H7 (cell line): Measurements from ENCODE around the gene ERVK3-1. TPM values are rescaled to one million over a fixed set of nuclear protein-coding genes. Genes with fewer than 3 reads are reported as not detected.
"Not testable (repeated sequence)": the region's sequence is repeated elsewhere in the genome, so short reads cannot be mapped to it uniquely, and the experiment has no call there.

Experiments used
- DNase-seq: peaks from one replicate; pipeline ENCODE4 v3.0.0; 2012
- H3K27me3 ChIP-seq: 2 replicates; pipeline ENCODE4 v1.6.0; 2011; ENCODE audit warnings: mild to moderate bottlenecking, low read length; ENCODE audit not compliant: control insufficient read depth, insufficient read depth
- H3K36me3 ChIP-seq: replicated peaks from 2 replicates; pipeline ENCODE4 v1.5.1; 2011; ENCODE audit warnings: low read length; ENCODE audit not compliant: control insufficient read depth, insufficient read depth
- H3K4me3 ChIP-seq: 2 replicates; pipeline ENCODE4 v1.5.1; 2011; ENCODE audit warnings: low read depth, mild to moderate bottlenecking, control low read depth, low read length, moderate library complexity; ENCODE audit not compliant: insufficient read depth
- total RNA-seq: library from RNA; depleted of rRNA; stranded (reverse); fragments of >200 nt; shearing (Covaris generic); gene quantifications from 2 replicates; pipeline ENCODE4 v1.2.3, GENCODE V29; 2014

The ERVK3-1 gene
- total RNA-seq, 1 experiment from 2014 or later = 21.7 TPM

DNA sequence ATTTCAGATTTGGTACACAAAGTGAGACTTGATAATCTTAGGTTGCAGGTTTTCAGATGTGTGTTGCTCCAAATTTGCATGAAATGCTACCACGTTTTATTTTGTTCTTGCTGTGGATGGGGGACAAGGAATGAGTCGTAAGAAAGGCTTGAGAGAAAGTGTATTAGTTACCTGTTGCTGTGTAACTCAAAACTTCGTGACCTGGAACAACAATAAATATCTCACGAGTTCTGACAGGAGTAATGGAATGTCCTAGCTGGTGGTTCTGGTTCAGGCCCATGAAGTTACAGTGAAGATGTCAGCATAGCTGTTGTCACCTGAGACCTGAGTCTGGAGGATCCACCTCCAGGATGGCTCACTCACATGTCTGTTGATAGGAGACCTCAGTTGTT, 25.3 kb upstream of the ERVK3-1 start:
- peak overlapping the region; percentile 96; the same call in 1 of the 2 replicates for H3K4me3 ChIP-seq
- DNase-seq = no peak
- peaks cover 3% of the 10 kb centered on the region; the same call in 1 of the 2 replicates for H3K36me3 ChIP-seq
- no peaks in the 10 kb centered on the region for H3K27me3 ChIP-seq

- Histone ChIP-seq H3K27me3 (no peaks in the 10 kb centered on the region), H3K4me3 (no peak overlapping the region), H3K36me3 (peaks cover 33% of the 10 kb centered on the region)
- no peak for DNase-seq
Measured at GRCh38 chr19:58284199-58284598, 21.0 kb upstream of the ERVK3-1 start.

DNA sequence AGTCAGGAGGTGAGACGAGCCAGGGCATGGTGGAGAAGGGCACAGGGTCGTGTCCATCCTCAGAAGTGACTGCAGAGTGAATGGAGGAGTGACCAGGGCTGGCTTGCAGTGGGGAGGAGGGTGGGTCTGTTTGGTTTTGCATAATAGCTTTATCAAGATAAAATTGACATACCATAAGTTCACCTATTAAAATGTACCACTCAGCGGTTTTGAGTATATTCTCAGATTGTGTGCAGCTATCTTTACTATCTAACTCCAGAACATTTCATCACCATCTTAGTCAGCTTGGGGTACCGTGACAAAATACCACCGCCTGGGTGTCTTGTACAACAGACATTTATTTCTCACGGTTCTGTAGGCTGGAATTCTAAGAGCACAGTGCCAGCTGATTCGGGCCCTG, 13.2 kb upstream of the ERVK3-1 start:
- no peak overlapping the region for H3K4me3 ChIP-seq
- no peaks in the 10 kb centered on the region for H3K27me3 ChIP-seq
- no peak for DNase-seq
- peaks cover 46% of the 10 kb centered on the region for H3K36me3 ChIP-seq

DNA sequence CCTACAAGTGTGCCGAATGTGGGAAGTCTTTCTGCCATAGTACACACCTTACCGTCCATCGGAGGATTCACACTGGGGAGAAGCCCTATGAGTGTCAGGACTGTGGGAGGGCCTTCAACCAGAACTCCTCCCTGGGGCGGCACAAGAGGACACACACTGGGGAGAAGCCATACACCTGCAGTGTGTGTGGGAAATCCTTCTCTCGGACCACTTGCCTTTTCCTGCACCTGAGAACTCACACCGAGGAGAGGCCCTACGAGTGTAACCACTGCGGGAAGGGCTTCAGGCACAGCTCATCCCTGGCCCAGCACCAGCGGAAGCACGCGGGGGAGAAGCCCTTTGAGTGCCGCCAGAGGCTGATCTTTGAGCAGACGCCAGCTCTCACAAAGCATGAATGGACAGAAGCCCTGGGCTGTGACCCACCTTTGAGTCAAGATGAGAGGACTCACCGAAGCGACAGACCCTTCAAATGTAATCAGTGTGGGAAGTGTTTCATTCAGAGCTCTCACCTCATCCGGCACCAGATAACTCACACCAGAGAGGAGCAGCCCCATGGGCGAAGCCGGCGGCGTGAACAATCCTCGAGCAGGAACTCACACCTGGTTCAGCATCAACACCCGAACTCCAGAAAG, 10.3 kb upstream of the ERVK3-1 start:
- H3K27me3 ChIP-seq = no peaks in the 10 kb centered on the region
- H3K36me3 ChIP-seq = peaks cover 39% of the 10 kb centered on the region
- H3K4me3 ChIP-seq = no peak overlapping the region
- DNase-seq = no peak

DNA sequence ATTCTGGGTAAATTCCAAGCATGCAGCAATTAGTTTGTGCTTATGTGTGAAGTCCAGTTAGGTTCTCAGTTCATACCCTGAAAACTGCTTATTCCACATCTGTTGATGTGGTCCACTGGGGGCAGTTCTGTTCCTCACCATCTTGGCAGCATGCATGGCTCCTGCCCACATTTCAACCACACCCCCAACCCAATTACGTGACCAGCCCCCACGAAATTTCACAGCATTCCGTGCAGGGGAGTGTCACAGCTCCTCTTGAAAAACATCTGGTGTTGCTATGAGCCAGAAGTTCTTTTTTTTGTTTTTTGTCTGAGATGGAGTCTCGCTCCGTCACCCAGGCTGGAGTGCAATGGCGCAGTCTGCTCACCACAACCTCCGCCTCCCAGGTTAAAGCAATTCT, 9.1 kb upstream of the ERVK3-1 start:
- Histone ChIP-seq H3K4me3 (no peak overlapping the region), H3K27me3 (no peaks in the 10 kb centered on the region), H3K36me3 (peaks cover 41% of the 10 kb centered on the region)
- DNase-seq = no peak

DNA sequence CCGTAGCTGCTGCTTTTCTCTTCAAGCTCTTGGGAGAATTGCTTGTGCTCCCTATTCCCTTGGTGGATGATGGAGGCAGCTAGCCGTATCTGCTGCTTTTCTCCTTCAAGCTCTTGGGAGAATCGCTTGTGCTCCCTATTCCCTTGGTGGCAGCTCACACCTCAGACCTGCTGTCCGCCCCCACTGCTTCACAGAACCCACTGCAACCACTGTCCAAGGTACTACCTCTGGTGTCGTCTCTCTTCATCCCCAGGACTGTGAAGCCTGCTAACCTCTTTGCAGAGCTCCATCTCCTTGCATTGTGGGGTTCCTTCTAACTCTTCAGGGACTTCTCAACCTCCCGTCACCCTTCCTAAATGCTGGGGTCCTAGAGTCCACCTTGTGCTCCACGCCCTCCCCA, 4.6 kb upstream of the ERVK3-1 start:
- Histone ChIP-seq H3K4me3 (no peak overlapping the region), H3K27me3 (no peaks in the 10 kb centered on the region), H3K36me3 (peaks cover 15% of the 10 kb centered on the region)
- no peak for DNase-seq

- peaks cover 13% of the 10 kb centered on the region for H3K36me3 ChIP-seq
- DNase-seq = peak; percentile 57
- no peak overlapping the region for H3K4me3 ChIP-seq
- H3K27me3 ChIP-seq = no peaks in the 10 kb centered on the region
Measured at GRCh38 chr19:58304255-58304654, 922 bp upstream of the ERVK3-1 start.

DNA sequence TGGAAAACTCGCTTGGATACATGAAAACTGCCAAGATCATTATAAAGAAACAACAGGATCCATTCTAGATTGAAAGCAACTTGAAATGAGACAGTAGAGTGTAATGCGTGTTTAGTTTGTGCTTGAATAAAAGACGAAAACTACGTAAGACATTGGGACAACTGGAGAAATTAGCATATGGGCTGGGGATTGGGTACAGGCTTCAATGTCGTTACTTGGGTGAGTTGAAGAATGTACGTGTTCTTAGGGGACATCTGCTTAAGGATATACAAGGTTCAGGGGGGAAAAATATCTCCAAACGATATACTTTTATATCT, 471 bp upstream of the ERVK3-1 start:
- peaks cover 13% of the 10 kb centered on the region for H3K36me3 ChIP-seq
- H3K27me3 ChIP-seq = no peaks in the 10 kb centered on the region
- H3K4me3 ChIP-seq = peak overlapping the region; percentile 28
- peak; percentile 71 for DNase-seq

- no peaks in the 10 kb centered on the region for H3K27me3 ChIP-seq
- H3K36me3 ChIP-seq = peaks cover 6% of the 10 kb centered on the region
Measured at GRCh38 chr19:58305932-58306323, 751 bp downstream of the ERVK3-1 start.

DNA sequence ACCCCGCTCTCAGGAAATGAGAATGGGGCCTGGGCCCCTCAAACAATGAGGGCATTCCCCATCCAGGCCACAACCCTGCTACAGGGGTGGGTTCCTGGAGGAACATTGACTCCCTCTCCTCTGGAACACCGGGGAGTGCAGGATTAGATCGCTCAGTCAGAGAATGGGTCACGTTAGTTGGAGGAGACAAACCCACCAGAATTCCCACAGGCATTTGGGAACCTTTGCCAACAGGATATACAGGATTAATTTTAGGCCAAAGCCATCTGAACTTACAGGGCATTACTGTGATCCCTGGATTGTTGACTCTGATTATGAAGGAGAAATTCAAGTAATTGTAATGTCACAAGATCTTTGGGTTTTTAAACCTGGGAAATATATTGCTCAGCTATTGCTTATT, 2.6 kb downstream of the ERVK3-1 start:
- H3K4me3 ChIP-seq = no peak overlapping the region
- H3K27me3 ChIP-seq = no peaks in the 10 kb centered on the region
- H3K36me3 ChIP-seq = peaks cover 9% of the 10 kb centered on the region
- DNase-seq = no peak

More at GRCh38 chr19:58305932-58306323, 751 bp downstream of the ERVK3-1 start:
- peak overlapping the region; percentile 85 for H3K4me3 ChIP-seq
- DNase-seq = no peak

DNA sequence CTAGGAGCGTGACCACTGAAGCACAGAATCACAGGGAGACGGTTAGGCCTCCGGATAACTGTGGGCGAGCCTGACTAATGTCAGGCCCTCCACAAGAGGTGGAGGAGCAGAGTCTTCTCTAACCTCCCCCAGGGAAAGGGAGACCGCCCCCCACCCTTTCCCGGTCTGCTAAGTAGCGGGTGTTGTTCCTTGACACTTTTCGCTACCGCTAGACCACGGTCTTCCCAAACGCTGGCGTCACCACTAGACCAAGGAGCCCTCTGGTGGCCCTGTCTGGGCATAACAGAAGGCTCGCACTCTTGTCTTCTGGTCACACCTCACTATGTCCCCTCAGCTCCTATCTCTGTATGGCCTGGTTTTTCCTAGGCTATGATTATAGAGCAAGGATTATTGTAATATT, 5.5 kb downstream of the ERVK3-1 start:
- H3K4me3 ChIP-seq, DNase-seq: not testable (repeated sequence)
- H3K36me3 ChIP-seq = peaks cover 11% of the 10 kb centered on the region

DNA sequence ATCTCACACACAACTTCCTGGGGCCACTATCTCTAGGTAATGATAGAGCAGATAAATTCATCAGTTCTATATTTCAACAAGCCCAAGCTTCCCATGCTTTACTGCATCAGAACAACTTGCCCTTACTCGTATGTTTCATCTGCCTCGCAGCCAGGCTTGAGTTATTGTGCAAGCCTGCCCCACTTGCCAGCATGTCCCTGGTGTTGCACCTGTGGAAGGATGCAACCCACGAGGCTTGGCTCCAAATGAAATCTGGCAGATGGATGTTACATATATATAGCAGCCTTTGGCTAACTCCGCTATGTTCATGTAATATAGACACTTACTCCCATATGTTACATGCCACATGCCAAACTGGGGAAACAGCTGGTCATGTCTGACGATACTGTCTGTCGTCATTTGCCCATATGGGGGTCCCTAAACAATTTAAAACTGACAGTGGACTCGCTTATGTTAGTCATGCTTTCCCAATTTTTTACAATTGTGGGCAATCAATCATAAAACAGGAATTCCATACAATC, 6.2 kb downstream of the ERVK3-1 start:
- no peak for DNase-seq
- peaks cover 11% of the 10 kb centered on the region for H3K36me3 ChIP-seq
- H3K27me3 ChIP-seq = no peaks in the 10 kb centered on the region
- H3K4me3 ChIP-seq = no peak overlapping the region

More for the DNA sequence above, 5.5 kb downstream of the ERVK3-1 start:
- not testable (repeated sequence) for H3K27me3 ChIP-seq

DNA sequence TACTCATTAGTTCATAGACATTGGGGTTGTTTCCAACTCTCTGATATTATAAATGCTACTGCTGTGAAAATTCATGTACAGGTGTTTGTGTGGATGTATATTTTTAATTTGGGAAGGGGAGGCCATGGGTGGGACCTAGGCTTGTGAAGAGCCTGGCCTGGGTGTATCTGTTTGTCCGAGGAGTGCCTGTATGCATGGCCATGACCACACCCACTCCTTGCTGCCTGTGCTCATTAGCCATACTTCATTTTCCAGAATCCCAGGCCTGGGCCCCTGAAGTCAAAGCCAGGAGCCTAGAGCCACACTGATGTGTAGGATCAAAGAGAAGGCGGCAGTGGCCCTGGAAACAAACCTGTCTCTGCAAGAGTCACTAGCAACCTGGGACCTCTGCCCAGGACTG, 10.4 kb downstream of the ERVK3-1 start:
- H3K27me3 ChIP-seq = no peaks in the 10 kb centered on the region
- no peak for DNase-seq

DNA sequence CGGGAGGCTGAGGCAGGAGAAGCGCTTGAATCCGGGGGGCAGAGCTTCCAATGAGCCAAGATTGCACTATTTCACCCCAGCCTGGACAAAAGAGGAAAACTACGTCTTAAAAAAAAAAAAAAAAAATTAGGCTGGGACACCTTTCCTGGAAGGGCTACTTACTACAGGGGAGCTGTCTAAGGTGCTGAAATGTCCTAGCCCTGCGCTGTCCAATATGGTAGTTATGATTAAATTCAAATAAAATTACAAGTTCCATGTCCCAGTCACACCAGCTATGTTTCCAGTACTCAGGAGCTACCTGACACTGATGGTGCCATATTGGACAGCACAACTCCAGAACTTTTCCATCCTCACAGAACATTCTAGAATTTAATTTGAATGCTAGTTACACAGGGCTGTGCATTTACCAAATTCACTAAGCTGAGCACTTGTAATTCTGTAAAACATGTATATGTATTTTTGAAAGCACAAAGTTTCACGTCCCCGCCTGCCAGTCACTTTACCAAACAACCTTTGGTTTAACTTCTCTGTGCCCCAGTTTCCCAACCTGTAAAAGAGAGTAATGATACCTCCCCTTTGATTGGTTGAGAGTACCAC, 12.4 kb downstream of the ERVK3-1 start:
- H3K4me3 ChIP-seq = no peak overlapping the region
- H3K27me3 ChIP-seq = no peaks in the 10 kb centered on the region
- DNase-seq = no peak
- peaks cover 2% of the 10 kb centered on the region for H3K36me3 ChIP-seq

More for the DNA sequence above, 10.4 kb downstream of the ERVK3-1 start:
- Histone ChIP-seq H3K36me3 (peaks cover 9% of the 10 kb centered on the region), H3K4me3 (no peak overlapping the region)

GRCh38 chr19:58318297-58318696, 13.1 kb downstream of the ERVK3-1 start:
- Histone ChIP-seq H3K36me3 (peaks cover under 1% of the 10 kb centered on the region; the same call in 1 of the 2 replicates), H3K4me3 (no peak overlapping the region), H3K27me3 (no peaks in the 10 kb centered on the region)
- DNase-seq = no peak
